Activated B cell treated with CpG ODN at 0.5 μM for 24 hours (primary cell): ENCODE results near the gene PPP1R3C. TPM values are rescaled to one million over a fixed set of nuclear protein-coding genes. Genes with fewer than 3 reads are reported as not detected.

Source experiments
- ATAC-seq: fragments of 200-7000 bp; cut with Tn5 transposase; one replicate; pipeline ENCODE4 v1.10.0; 2021; ENCODE audit warnings: low read depth, mild to moderate bottlenecking, moderate library complexity
- CTCF ChIA-PET: fragments of 350-600 bp; sonication (Branson Sonifier 250); formaldehyde crosslinking; loops from one replicate; lab custom pipeline; 2021; ENCODE audit warnings: antibody characterized with exemption; lab: Charles Lee
- POLR2A ChIA-PET: fragments of 350-600 bp; sonication (Branson Sonifier 250); formaldehyde crosslinking; loops from one replicate; lab custom pipeline; 2021; ENCODE audit warnings: antibody characterized with exemption; lab: Charles Lee
- DNase-seq: peaks from one replicate; pipeline ENCODE4 v3.0.0; 2022
- H3K27ac Mint-ChIP-seq: one replicate; pipeline ENCODE4 v1.8.0; 2020; ENCODE audit warnings: mixed read lengths
- H3K27me3 Mint-ChIP-seq: one replicate; pipeline ENCODE4 v1.8.0; 2021; ENCODE audit warnings: mixed read lengths
- H3K36me3 Mint-ChIP-seq: one replicate; pipeline ENCODE4 v1.8.0; 2021; ENCODE audit warnings: low read depth, mixed read lengths
- H3K4me1 Mint-ChIP-seq: one replicate; pipeline ENCODE4 v1.8.0; 2021; ENCODE audit warnings: mixed read lengths
- H3K4me3 Mint-ChIP-seq: one replicate; pipeline ENCODE4 v1.8.0; 2020; ENCODE audit warnings: mild to moderate bottlenecking, mixed read lengths
- H3K9me3 Mint-ChIP-seq: one replicate; pipeline ENCODE4 v1.8.0; 2020; ENCODE audit warnings: mixed read lengths
- CTCF ChIP-seq: fragments of 200-600 bp; IDR thresholded peaks from one replicate; pipeline ENCODE4 v1.8.0; 2022; ENCODE audit warnings: antibody characterized with exemption, mild to moderate bottlenecking
- intact Hi-C: fragments of 100-400 bp; cut with micrococcal nuclease; formaldehyde crosslinking; loops from one replicate; pipeline ENCODE4 v1.15.1; 2024
- total RNA-seq: library from RNA; stranded (reverse); gene quantifications from 2 replicates; pipeline ENCODE4 v1.2.3, GENCODE V29; 2022

The PPP1R3C gene
- total RNA-seq, 1 donor from 2014 or later: not detected

- ChIA-PET CTCF (no interaction called here), POLR2A (no interaction called here)
- ATAC-seq: no peak
- no peaks in the 10 kb centered on the region for H3K9me3 Mint-ChIP-seq
- no peaks in the 10 kb centered on the region for H3K4me1 Mint-ChIP-seq
- H3K27me3 Mint-ChIP-seq: peaks cover 18% of the 10 kb centered on the region
- TF ChIP-seq CTCF: no peak
- no peak overlapping the region for H3K27ac Mint-ChIP-seq
- no peaks in the 10 kb centered on the region for H3K36me3 Mint-ChIP-seq
- H3K4me3 Mint-ChIP-seq: no peak overlapping the region
- DNase-seq: no peak
- intact Hi-C loops: no loop called here
Measured at GRCh38 chr10:91590142-91590903, 42.5 kb downstream of the PPP1R3C start.

- H3K36me3 Mint-ChIP-seq: no peaks in the 10 kb centered on the region
- no peaks in the 10 kb centered on the region for H3K9me3 Mint-ChIP-seq
- no peak overlapping the region for H3K4me3 Mint-ChIP-seq
Measured at GRCh38 chr10:91589658-91590035, 43.2 kb downstream of the PPP1R3C start.

GRCh38 chr10:91589015-91589657 lies 43.7 kb downstream of the PPP1R3C start:
- CTCF ChIA-PET: no interaction called here
- Mint-ChIP-seq H3K27me3 (peaks cover 17% of the 10 kb centered on the region), H3K36me3 (no peaks in the 10 kb centered on the region), H3K4me1 (no peaks in the 10 kb centered on the region), H3K27ac (no peak overlapping the region), H3K4me3 (no peak overlapping the region), H3K9me3 (no peaks in the 10 kb centered on the region)
- ATAC-seq: no peak
- no peak for TF ChIP-seq CTCF
- intact Hi-C loops: no loop called here
- DNase-seq: no peak
- POLR2A ChIA-PET: no interaction called here

More at GRCh38 chr10:91589658-91590035, 43.2 kb downstream of the PPP1R3C start:
- intact Hi-C loops: no loop called here
- ChIA-PET POLR2A (no interaction called here), CTCF (no interaction called here)
- DNase-seq (no peak), ATAC-seq (no peak)
- H3K4me1 Mint-ChIP-seq: no peaks in the 10 kb centered on the region
- H3K27me3 Mint-ChIP-seq: peaks cover 19% of the 10 kb centered on the region
- no peak for TF ChIP-seq CTCF
- H3K27ac Mint-ChIP-seq: no peak overlapping the region

- Mint-ChIP-seq H3K9me3 (no peaks in the 10 kb centered on the region), H3K27me3 (peaks cover 17% of the 10 kb centered on the region), H3K27ac (no peak overlapping the region), H3K4me1 (no peaks in the 10 kb centered on the region), H3K4me3 (no peak overlapping the region), H3K36me3 (no peaks in the 10 kb centered on the region)
- ChIA-PET CTCF (no interaction called here), POLR2A (no interaction called here)
- ATAC-seq: no peak
- no peak for TF ChIP-seq CTCF
- DNase-seq: no peak
- intact Hi-C loops: no loop called here
Measured at GRCh38 chr10:91587710-91588638, 44.9 kb downstream of the PPP1R3C start.

GRCh38 chr10:91582153-91582554 lies 50.7 kb downstream of the PPP1R3C start:
- no peak overlapping the region for H3K4me3 Mint-ChIP-seq
- peaks cover 7% of the 10 kb centered on the region for H3K9me3 Mint-ChIP-seq
- intact Hi-C loops: no loop called here
- DNase-seq: no peak
- no peaks in the 10 kb centered on the region for H3K36me3 Mint-ChIP-seq
- ATAC-seq: no peak
- H3K4me1 Mint-ChIP-seq: no peaks in the 10 kb centered on the region
- H3K27ac Mint-ChIP-seq: no peak overlapping the region
- ChIA-PET POLR2A (no interaction called here), CTCF (no interaction called here)
- peaks cover 9% of the 10 kb centered on the region for H3K27me3 Mint-ChIP-seq
- TF ChIP-seq CTCF: no peak
